Activated CD8-positive, alpha-beta memory T cell treated with anti-CD3 and anti-CD28 coated beads, Interleukin-2, amount 50 U/mL, for 1 hour (primary cell): ENCODE measurements around the gene MCM9.

Experiments used
- DNase-seq: peaks from one replicate; pipeline ENCODE4 v3.0.0-alpha.2; 2020; ENCODE audit errors: extremely low read depth

MCM9 gene

DNA sequence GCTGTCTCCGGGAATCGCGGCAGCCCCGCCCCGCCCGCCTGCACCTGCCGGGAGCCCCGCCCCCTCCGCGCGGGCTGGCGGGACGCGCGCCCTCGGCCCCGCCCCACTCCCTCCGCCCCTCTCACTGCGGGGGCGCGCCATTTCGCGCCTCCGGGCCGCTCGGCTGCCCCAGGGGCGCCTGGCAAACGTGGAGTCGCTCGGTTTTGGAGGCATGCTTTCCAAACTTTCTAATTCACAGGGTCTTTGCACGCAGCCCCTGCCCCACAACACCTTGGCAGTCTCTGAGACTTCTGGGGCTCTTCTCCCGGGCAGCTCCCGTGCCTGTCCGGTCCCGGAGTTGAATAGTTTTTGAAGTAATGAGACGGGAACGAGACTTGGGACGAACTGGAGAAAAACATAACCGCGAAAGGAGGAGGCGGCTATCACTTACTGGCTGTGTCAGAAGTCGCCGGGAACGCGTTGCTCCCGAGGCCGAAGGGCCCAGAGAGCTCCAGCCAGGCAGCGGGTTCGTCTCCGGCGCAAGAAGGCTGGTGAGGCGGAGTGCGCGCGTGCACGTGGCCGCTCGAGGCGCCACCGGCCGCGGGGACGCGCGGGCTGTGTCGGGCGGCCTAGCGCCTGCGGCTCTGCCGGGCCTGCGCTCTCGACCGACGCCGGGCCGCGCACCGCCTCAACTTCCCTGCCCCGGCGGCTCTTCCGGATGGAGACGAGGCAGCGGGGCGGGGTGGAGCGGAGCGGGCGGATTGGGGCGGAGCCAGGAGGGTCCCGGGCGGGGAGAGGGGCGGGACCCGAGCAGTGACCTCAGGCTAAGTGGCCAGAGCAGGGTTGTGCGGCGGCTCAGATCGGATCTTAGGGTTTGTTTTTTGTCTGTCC, at the start of gene MCM9:
Gene MCM9 (minus strand): TSS at position 699 of the 870 bp plus-strand sequence. CDS start 3,436 bp downstream, outside the sequence.
- peak; percentile 47 for DNase-seq

DNA sequence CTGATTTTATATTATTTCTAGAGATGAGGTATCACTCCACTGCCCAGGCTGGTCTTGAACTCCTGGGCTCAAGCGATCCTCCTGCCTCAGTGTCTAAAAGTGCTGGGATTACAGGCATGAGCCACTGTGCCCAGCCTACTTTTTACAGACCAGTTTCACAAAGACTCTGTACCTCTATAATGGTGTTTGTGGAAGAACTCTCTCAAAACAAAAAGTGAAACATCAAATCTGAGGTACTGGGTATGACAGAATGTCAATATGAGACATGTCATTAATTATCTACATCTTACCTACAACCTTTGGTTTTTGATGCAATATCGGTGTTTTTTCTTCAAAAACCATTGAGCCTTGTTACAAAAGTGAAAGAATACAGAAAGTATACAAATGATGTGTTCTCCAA, 49.4 kb upstream of the MCM9 start:
- no peak for DNase-seq

DNA sequence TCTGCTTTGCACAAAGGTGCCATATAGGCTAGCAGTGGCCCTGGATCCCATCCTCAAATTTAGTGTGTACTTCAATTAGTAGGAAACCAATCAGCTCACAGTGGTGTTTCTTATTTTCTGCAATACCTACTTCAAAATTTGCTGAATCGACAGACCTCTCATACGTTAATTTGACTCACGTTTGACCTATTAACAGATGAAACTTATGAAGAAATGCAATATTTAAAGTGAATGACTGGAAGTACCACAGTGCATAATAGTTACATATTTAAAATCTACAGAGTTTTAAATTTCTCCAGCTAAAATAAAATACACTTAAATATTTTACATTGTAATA, 47.6 kb upstream of the MCM9 start:
- DNase-seq: no peak

DNA sequence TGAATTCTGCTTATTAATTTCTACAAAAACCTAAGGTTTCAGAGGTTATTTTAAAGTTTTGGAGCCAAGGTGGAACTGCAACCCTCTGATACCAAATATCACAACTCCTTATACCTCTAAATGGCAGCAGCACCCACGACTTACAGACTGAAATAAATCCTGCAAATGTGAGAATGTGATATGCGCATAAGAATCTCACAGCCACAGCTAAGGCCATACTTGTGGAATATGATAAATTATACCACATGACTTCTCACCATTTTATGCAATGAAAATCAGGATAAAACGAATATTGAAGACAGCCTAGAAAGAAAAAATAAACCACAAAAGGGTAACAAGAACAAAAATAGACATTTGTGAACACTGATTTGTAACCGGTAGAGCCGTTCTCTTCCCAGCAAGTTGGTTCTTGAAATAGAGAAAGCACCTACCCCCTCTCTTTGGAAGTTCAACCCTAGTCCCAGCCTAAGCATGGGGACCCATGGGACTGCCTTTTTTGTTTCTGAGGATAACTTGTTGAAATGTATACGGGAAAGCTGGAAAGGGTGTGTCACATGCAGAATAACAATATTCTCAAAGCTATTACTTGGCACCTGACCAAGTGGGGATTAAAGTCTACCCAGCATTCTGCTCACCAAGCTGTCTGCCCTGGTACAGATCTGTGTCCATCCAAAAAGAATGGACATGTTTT, 47.1 kb upstream of the MCM9 start:
- no peak for DNase-seq

DNA sequence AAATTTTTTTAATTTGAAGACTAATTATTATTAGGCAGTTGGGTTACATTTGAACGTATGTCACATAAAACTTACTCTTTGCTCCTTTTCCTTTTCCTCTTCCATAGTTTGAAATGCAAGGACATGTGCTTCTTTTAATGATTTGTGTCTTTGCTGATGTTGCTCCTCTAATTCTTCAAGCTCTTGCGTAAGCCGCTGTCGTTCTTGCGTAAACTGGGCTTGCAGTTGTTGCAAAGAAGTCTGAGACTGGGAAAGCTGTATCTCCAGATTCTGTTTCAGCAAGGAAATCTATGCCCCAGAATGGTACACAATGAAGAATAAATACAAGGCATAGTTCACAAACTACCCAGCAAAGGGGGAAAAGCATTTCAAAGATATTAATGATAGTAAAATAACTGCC, 45.1 kb upstream of the MCM9 start:
- DNase-seq: no peak

DNA sequence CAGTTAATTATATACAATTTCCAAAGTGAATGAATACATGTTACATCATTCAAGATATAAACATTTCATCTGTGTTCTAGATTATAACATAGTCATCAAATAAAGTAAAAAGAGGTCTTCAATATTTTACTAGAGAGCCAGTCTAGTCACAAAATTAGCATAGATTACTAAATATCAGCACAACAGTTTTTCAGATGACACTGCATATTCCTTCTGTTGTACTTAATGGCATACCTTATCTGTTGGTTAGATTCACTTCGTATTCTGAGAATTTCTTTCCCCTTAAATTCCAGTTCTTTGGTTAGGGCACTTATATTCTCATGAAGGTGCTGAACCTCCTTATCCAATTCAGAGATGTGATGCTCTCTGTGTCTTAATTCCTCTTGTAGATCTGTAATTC, 39.8 kb upstream of the MCM9 start:
- no peak for DNase-seq

DNA sequence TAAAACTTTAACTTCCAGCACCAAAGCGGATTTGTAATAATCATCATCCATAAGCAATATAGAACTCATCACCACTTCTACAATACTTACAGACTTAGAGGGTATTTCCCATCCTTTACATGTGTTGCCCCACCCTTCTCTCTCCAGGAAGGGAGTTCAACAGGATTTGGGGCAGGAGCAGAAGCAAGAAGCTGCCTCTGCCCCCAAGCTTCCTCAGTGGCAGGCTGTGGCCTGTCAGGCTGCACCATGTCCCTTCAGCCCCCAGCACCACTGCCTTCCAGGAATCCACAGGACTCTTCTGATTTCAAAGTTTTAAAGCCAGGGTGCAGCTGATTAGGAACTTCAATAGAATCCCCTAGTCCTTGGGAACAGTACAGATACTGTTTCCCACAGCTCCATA, 36.7 kb upstream of the MCM9 start:
- DNase-seq: no peak

DNA sequence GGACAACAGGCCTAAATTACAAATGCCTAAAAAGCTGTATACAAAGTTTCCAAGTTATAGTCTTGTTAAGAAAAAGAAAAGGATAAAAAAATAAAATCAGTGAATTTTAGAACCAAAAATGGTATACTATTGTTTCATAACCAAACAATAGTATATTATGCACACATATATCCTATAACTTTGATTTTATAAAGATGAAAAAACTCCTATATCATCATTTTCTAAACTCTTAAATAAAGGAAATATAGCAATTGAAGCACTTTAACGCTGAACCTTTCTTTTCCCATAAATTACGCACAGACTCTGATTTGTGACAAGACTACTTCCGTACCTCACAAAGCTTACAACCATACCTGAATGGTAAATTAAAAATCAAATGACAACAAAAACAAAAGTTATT, 35.9 kb upstream of the MCM9 start:
- no peak for DNase-seq

DNA sequence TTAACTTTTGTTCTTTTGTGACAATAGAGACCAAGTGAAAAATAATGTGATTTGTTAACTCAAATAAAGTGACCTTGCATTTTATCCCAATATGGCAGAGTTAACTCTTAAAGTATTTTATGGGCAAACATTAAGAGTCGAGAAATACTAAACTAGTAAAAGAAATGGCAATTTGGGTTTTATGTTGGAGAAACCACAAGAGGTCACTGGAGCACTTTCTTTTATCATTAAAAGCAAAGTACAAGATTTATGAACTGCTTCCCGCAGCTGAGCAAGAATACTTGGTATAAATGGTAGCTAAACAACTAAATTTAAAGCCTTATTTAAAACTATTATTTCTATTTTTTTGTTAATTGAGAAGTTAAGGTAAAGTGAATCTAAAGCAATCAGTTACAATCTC, 33.5 kb upstream of the MCM9 start:
- no peak for DNase-seq

DNA sequence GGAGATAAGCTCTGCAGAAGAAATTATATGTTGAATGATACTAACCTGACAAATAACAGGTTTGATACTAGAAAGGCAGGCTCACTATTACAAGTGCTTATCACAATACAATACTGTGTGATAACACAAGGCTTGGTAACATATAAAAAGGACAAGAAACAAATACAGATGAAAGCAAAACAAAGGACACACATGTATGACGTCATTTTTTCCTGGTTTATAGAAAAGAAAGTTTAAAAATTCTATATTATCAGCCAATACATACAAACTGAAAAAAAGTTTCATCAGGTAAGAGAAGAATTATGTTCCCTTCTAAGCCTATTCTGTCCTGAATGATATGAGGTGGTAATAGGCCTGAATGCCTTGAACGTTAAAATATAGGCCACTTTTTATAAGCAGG, 32.3 kb upstream of the MCM9 start:
- DNase-seq: no peak

DNA sequence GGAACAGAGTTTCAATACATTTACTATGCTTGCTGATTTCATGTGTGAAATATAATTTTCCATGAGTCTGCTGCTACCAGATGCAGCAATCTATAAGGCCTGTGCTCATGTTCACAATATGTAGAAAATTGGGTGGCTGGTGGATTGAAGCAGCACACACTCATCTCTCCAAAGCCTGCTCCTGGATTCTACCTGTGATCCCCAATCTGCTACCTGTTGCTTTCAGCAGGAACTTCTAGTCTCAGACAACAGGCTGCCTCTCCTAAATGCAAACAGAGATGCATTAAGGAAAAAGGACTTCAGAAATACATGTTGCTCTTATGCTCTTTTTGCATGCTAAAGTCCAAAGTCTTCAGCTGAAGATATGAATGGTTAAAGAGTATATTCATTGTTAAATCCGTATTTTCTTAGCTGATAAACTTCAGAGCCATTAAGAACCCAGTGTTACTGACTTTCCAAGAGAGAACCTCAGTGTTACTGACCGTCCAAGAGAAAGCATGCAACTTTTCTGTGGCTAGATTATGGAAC, 30.9 kb upstream of the MCM9 start:
- DNase-seq: no peak

DNA sequence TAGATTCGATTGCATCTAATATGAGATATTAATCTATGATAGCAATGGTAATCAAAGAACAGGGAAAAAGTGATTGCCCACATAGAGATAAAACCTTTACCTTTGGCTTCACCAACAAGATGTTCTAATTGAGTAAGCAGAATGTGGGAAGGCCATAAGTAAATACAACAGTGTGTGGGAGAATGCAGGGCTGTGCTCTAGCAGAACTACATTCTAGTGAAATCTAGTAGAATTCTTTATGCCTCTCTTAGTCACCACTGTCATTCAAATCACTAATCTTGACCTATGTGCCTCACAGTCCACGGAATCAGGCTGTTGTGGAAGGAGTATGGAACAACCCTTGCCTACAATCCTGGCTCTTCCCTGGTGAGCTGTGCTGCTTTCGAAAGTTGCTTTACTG, 30.4 kb upstream of the MCM9 start:
- DNase-seq: no peak

DNA sequence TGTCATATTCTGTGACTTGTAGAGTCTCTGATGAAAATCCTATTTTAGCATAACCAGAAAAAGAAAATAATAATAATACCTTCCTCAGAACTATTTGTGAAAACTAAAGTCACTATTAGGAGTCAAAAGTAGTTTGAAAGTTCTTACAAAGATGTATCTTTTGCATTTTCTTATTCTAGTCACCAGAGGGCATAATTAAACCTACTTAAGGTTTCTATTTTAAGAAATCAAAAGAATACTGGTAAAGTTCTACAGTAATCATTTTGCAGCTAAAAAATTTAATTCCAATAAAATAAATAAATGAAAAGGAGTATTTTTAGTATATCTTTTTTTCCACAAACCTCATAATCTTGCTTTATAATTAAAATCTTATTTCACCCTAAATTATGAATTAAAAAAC, 28.0 kb upstream of the MCM9 start:
- DNase-seq: no peak

DNA sequence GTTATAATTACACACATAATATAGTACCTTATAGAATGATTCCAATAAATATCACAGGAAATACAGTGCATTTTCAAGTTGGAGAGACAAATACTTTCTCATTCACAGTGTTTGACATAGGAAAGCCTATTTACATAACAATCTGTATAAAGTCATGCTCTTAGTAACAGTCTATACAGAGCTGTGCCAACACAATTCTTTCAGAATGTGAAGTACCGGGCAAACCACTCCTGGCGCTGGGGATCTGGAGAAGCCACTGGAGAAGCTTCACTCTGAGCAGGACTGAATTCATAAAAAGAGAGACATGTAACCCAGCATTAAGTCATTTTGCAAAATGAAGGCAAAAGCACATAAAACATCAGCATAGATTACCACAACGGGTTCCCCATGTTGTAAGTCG, 24.9 kb upstream of the MCM9 start:
- DNase-seq: no peak

DNA sequence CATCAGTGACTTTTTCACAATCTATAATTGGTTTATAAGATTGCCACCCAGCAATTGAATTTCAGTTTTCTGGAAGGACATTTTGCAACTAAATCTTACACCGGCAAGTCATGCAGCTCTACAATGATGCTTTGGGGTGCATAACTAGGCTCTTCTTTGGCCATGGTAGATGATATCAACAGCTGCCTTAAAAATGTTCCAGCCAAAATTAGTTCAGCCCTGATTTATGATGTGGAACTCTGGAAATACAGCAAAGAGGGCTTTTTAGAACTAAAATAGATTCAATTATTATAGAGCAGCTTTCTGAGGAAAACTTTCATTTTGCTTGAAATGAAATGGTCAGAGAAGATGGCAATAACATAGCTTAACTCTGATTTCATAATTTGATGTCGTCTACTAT, 18.4 kb upstream of the MCM9 start:
- DNase-seq: no peak

DNA sequence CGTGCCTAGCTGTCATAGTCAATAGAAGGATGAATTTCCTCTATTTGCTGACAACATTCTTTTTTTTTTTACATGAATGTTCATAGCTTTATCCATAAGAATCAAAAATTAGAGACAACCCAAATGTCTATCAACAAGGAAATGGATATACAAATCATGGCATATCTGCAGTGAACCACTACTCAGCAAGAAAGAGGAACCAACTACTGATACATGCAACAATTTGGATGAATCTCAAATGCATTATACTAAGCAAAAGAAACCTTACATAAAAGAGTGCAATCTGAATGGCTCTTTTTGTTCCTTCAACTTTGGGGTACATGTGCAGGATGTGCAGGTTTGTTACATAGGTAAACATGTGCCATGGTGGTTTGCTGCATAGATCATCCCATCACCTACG, 17.7 kb upstream of the MCM9 start:
- DNase-seq: no peak

DNA sequence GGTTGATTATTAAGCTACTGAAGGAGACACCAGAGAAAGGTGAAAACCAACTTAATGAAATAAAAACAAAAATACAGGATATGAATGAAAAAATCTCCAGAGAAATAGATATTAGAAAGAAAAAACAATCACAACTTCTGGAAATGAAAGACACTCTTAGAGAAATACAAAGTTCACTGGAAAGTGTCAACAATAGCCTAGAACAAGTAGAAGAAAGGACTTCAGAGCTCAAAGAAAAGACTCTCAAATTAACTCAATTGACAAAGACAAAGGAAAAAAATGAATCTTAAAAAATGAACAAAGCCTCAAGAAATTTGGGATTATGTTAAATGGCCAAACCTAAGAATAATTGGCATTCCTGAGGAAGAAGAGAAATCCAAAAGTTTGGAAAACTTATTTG, 10.3 kb upstream of the MCM9 start:
- DNase-seq: no peak

DNA sequence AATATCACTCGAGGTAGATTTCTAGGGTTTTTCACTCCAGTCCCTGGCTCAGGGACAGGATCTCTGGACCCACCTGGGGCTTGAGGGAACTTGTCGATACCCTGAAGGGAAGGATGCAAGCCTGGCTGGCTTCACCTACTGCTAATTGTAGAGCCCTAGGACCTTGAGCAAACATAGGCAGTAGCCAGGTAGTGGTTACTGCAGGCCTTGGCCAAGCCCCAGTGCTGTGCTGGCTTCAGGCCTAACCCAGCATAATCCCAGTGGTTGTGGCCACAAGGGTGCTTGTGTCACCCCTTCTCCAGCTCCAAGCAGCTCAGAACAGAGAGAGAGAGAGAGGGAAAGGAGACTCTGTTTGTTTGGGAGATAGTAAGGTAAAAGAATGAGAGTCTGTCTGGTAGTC, 5.8 kb upstream of the MCM9 start:
- no peak for DNase-seq

DNA sequence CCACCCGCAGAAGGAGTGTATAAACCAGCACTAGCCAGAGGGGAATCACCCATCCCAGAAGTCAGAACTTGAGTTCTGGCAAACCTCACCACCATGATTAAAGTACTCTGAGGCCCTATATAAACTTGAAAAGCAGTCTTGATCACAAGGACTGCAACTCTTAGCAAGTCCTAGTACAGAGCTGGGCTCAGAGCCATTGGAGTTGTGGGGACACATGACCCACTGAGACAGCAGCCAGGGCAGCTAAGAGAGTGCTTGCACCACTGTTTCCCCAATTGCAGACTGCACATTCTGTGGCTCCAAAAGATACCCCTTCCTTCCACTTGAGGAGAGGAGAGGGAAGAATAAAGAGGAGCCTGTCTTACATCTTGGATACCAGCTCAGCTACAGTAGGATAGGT, 4.7 kb upstream of the MCM9 start:
- DNase-seq: no peak

DNA sequence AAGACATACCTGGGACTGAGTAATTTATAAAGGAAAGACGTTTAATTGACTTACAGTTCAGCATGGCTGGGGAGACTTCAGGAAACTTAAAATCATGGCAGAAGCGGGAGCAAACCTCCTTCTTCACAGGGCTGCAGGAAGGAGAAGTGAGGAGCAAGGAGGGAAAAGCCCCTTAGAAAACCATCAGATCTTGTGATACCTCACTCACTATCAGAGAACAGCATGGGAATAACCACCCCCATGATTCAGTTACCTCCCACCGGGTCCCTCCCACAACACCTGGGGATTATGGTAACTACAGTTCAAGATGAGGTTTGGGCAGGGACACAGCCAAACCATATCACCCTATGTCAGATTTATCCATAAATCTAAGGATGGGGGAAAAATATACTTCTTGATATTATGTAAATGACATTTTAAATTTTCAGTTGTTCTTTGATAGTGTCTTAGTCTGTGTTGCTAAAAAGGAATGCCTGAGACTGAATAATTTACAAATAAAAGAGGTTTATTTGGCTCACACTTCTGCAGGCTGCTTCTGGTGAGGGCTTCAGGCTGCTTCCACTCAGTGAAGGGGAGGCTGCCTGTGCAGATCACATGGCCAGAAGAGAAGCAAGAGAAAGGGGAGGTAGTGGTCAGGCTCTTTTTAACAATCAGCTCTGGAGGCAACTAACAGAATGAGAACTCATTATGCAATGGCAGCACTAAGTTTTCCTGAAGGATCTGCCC, 1.2 kb upstream of the MCM9 start:
- DNase-seq: no peak

DNA sequence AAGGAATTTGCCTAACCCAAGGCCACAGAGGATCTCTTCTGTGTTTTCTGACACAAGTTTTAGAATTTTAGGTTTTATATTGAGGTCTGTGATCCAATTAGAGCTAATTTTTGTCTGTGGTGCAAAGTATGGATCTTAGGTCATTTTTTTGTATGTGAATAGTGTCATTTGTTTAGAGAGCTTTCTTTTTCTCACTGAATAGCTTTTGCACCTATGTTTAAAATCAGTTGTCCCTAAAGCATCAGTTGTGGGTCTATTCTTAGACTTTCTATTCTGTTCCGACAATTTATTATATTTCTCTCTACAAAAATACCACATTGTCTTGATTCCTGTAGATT, 341 bp upstream of the MCM9 start:
- DNase-seq: no peak

DNA sequence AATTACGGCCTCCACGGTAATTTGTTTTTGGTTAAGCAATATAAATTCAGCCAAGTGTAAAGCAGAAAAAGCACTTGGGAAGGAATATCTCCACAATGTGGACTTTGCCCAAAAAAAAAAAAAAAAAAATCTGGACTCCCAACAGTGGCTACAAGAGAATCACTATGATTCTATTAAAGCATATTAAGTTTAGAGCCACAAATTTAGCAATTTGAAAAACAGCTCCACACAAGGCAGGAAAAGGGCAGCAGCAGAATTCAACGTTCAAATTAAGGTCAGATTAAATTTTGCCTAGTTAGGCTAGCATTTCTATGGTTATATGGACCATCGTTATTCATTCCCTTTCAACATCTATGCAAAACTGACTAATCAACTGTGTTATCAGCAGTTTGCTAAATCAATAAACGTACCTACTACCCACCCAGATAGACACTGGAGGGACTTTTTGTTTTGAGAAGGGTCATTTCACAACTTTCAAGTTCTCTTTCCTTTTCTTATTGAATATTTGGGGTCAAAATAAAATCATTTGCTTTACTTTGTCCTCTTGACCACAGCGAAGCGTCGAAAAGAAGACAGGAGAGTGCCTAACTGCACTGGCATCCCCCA, 1.0 kb downstream of the MCM9 start:
- DNase-seq: no peak
